Epithelial cell of esophagus (primary cell): ENCODE results near the gene ZNF546.
"Not testable (repeated sequence)": the region's sequence is repeated elsewhere in the genome, so short reads cannot be mapped to it uniquely, and the experiment has no call there.

ENCODE experiments used
- DNase-seq: peaks from one replicate; pipeline ENCODE4 v3.0.0; 2010; ENCODE audit warnings: low read depth
- H3K4me3 ChIP-seq: 2 replicates; pipeline ENCODE4 v1.5.1; 2011; ENCODE audit warnings: mild to moderate bottlenecking, low read length, control low read depth
- TF ChIP-seq, protein P1 (sequence below): IDR thresholded peaks from 2 replicates; pipeline ENCODE4 v1.5.1; 2011; ENCODE audit warnings: low read depth, mild to moderate bottlenecking, low read length, control low read depth, inconsistent platforms; ENCODE audit not compliant: insufficient read depth; ENCODE audit errors: missing control alignments

The ZNF546 gene

GRCh38 chr19:39996811-39997637, at the start of gene ZNF546:
Gene ZNF546, plus strand, starts transcription at chr19:39997060. Its CDS starts 1,267 bp downstream, at chr19:39998327.
- peak within 1 kb of the TSS; percentile 95 for H3K4me3 ChIP-seq
- TF ChIP-seq, protein P1, sequence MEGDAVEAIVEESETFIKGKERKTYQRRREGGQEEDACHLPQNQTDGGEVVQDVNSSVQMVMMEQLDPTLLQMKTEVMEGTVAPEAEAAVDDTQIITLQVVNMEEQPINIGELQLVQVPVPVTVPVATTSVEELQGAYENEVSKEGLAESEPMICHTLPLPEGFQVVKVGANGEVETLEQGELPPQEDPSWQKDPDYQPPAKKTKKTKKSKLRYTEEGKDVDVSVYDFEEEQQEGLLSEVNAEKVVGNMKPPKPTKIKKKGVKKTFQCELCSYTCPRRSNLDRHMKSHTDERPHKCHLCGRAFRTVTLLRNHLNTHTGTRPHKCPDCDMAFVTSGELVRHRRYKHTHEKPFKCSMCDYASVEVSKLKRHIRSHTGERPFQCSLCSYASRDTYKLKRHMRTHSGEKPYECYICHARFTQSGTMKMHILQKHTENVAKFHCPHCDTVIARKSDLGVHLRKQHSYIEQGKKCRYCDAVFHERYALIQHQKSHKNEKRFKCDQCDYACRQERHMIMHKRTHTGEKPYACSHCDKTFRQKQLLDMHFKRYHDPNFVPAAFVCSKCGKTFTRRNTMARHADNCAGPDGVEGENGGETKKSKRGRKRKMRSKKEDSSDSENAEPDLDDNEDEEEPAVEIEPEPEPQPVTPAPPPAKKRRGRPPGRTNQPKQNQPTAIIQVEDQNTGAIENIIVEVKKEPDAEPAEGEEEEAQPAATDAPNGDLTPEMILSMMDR, result no peak
- DNase-seq, result peak; percentile 89

- DNase-seq, result no peak
- TF ChIP-seq, protein P1, result no peak
- no peak overlapping the region for H3K4me3 ChIP-seq
Measured at GRCh38 chr19:39949026-39949747, 47.7 kb upstream of the ZNF546 start.

DNA sequence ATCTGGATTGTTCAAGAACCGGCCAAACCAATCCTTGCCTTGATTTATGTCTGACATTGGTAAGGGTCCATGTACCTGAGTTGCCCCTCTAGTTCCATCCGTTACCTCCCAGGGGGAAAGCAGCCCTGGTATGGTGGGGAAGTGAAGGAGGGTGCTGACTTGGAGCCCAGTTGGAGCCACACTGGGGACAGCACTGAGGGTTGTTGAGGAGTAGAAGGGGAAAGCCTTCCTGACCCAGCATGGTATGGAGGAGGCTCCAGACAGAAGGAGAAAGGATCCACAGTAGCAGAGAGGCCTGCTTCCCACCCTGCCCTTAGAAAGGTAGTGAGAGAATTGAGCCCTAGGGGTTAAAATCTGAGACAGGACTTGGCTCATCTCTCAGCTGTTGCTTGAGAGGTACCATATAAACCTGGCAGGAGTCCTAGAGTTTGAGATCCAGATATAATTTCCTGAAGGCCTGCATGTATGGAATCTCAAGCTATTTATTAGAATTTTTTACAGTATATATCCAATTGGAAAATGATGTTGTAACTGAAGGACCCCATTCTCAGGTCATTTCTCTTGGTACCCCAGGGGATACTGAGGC, 45.7 kb upstream of the ZNF546 start:
- DNase-seq, result no peak
- TF ChIP-seq, protein P1, result no peak
- H3K4me3 ChIP-seq, result no peak overlapping the region

GRCh38 chr19:39951686-39952085, 45.2 kb upstream of the ZNF546 start:
- TF ChIP-seq, protein P1, result no peak
- H3K4me3 ChIP-seq, result no peak overlapping the region
- peak; percentile 79 for DNase-seq

GRCh38 chr19:39953915-39954314, 42.9 kb upstream of the ZNF546 start:
- TF ChIP-seq, protein P1, result no peak
- no peak for DNase-seq
- H3K4me3 ChIP-seq, result no peak overlapping the region

DNA sequence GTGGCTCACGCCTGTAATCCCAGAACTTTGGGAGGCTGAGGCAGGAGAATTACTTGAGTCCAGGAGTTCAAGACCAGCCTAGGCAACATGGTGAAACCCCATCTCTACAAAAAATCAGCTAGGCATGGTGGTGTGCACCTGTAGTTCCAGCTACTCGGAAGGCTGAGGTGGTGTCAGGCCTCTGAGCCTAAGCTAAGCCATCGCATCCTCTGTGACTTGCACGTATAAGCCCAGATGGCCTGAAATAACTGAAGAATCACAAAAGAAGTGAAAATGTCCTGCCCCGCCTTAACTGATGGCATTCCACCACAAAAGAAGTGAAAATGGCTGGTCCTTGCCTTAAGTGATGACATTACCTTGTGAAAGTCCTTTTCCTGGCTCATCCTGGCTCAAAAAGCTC, 39.0 kb upstream of the ZNF546 start:
- not testable (repeated sequence) for DNase-seq, H3K4me3 ChIP-seq

GRCh38 chr19:39958942-39959341, 37.9 kb upstream of the ZNF546 start:
- not testable (repeated sequence) for H3K4me3 ChIP-seq, DNase-seq

GRCh38 chr19:39959407-39959806, 37.5 kb upstream of the ZNF546 start:
- not testable (repeated sequence) for H3K4me3 ChIP-seq, DNase-seq
